ENCODE results near the gene TBC1D13. TPM values are rescaled to one million over a fixed set of nuclear protein-coding genes. Genes with fewer than 3 reads are reported as not detected.
"Not testable (repeated sequence)": the region's sequence is repeated elsewhere in the genome, so short reads cannot be mapped to it uniquely, and the experiment has no call there.

TBC1D13 gene
- total and polyA plus RNA-seq, 11 donors, result 9.6 to 27.3 (median 18.4) TPM

- Histone ChIP-seq H3K36me3 (peaks cover 0 to 66% (median 56%) of the 10 kb centered on the region in 9 donors), H3K9me3 (no peaks in the 10 kb centered on the region), H3K27me3 (no peaks in the 10 kb centered on the region), H3K4me3 (no peak overlapping the region), H3K27ac (no peak overlapping the region), H3K4me1 (peaks cover 0 to 21% (median 13%) of the 10 kb centered on the region in 12 donors)
- ATAC-seq (no peak), DNase-seq (no peak)
- TF ChIP-seq POLR2A (IDR thresholded peaks at IDR 0.05) (no peak), CTCF (IDR thresholded peaks at IDR 0.05) (no peak)
- WGBS, 4 donors, result 83 to 94% (median 93%) methylated on average over 4 of the region's 4 CpGs
- intact Hi-C loops (cut with DNase I), result no loop called here
Observed at GRCh38 chr9:128790536-128790935, 3.5 kb downstream of the TBC1D13 start.

GRCh38 chr9:128792134-128792533 lies 5.1 kb downstream of the TBC1D13 start:
- 91 to 97% (median 94%) methylated on average over 9 of the region's 9 CpGs for WGBS, 4 donors

DNA sequence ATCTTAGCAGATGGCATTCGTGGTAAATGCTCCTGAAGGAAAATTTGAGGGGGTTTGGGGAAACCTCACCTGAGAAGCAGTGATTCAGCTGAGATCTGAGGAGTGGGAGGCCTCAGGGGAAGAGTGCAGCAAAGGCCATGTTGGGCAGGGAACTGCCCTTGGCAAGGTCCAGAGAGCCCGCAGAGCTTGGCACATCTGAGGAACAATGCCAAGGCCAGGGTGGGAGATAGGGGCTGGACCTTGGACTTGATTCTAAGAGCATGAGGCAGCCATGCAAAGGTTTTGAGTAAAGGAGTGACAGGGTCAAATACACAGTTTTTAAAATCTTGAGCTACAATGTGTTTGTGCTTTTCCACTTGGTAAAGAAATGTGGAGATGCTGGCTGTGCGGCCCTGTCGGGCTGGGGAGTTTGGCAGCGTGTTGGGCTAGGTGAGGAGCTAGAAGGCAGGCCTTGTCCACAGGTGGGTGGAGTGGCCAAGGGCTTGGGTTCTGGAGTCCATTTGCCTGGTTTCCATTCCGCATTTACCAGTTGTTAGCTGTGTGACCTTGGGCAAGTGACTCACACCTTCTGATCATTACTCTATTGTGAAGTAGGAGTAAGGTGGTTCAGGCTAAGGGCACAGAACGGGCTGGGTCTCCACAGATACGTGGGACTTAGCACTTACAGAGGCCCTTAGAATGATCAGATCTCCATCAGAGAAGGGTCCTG lies 6.1 kb downstream of the TBC1D13 start:
- TF ChIP-seq CTCF (IDR thresholded peaks at IDR 0.05) (no peak), POLR2A (IDR thresholded peaks at IDR 0.05) (no peak)
- no peaks in the 10 kb centered on the region for H3K27me3 ChIP-seq
- H3K36me3 ChIP-seq, result peaks cover 0 to 92% (median 82%) of the 10 kb centered on the region in 9 donors
- no peak for DNase-seq
- H3K4me3 ChIP-seq, result no peak overlapping the region
- peaks cover 0 to 6% (median 4%) of the 10 kb centered on the region in 12 donors for H3K4me1 ChIP-seq
- no peak for ATAC-seq
- H3K9me3 ChIP-seq, result no peaks in the 10 kb centered on the region
- no peak overlapping the region for H3K27ac ChIP-seq
- 84 to 93% (median 92%) methylated on average over 8 of the region's 8 CpGs for WGBS, 4 donors
- intact Hi-C loops (cut with DNase I), result no loop called here

More at GRCh38 chr9:128792134-128792533, 5.1 kb downstream of the TBC1D13 start:
- H3K36me3 ChIP-seq, result peaks cover 0 to 82% (median 72%) of the 10 kb centered on the region in 9 donors
- H3K4me3 ChIP-seq, result no peak overlapping the region
- DNase-seq (no peak), ATAC-seq (no peak)
- H3K4me1 ChIP-seq, result peaks cover 0 to 16% (median 9%) of the 10 kb centered on the region in 12 donors
- H3K9me3 ChIP-seq, result no peaks in the 10 kb centered on the region
- H3K27ac ChIP-seq, result no peak overlapping the region
- no peaks in the 10 kb centered on the region for H3K27me3 ChIP-seq
- TF ChIP-seq CTCF (IDR thresholded peaks at IDR 0.05) (no peak), POLR2A (IDR thresholded peaks at IDR 0.05) (no peak)
- intact Hi-C loops (cut with DNase I), result no loop called here

DNA sequence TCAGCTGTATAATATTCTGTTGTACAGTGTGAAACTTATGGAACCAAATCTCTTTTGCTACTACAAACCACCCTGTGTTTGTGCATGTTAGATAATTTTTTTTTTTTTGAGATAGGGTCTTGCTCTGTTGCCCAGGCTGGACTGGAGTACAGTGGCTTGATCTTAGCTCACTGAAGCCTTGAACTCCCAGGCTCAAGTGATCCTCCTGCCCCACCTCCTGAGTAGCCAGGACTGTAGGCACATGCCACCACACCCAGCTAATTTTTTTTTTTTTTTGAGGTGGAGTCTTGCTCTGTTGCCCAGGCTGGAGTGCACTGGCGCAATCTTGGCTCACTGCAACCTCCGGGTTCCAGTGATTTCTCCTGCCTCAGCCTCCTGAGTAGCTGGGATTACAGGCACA lies 7.9 kb downstream of the TBC1D13 start:
- WGBS, 4 donors, result 47 to 50% (median 50%) methylated on average over 2 of the region's 2 CpGs
- ATAC-seq; DNase-seq; H3K4me3 ChIP-seq; H3K4me1 ChIP-seq; H3K9me3 ChIP-seq; H3K27ac ChIP-seq; intact Hi-C loops (cut with DNase I); H3K27me3 ChIP-seq: not testable (repeated sequence)
- H3K36me3 ChIP-seq, result peaks cover 0 to 96% (median 94%) of the 10 kb centered on the region in 9 donors
